HG03108 (cell line): Measurements from ENCODE around the gene ZDHHC11.

Experiments
- ATAC-seq: cut with Tn5 transposase; IDR thresholded peaks from one replicate; pipeline ENCODE4 v1.9.1; 2021; ENCODE audit warnings: moderate library complexity; ENCODE audit not compliant: unreplicated experiment

The ZDHHC11 gene

DNA sequence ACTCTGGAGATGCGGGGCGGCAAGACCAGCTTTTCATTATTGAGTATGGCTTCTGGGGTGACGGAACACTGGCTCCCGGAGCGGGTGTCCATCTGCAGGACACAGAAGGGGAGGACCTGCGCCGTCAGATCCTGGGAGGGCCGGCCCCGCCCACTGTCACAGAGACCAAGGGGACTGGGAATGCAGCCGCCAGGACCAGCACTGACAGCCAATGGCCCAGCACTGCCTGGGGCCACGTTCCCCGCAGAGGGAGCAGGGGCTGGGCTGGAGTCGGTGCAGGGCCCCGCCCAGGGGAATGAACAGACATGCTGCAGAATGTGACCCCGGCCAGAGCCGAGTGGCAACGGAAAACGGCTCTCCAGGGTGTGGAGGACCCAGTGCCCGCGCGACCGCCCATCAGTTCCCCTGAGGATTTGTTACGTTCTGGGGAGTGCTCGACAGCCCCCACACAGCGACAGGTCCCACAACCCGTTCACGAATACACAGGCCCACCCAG is at the start of gene ZDHHC11:
TSS of gene ZDHHC11 (minus strand) at position 476 of the 496 bp plus-strand sequence. CDS start at position 92, 384 bp downstream.
- no peak for ATAC-seq

- ATAC-seq, result no peak
These were observed 42.9 kb upstream of the ZDHHC11 start for GRCh38 chr5:893711-894110.

- ATAC-seq, result peak; percentile 2
These were observed 42.3 kb upstream of the ZDHHC11 start for GRCh38 chr5:893137-893506.

GRCh38 chr5:892394-893136 is 41.8 kb upstream of the ZDHHC11 start, which contains the start of the genes BRD9 and TRIP13:
Gene BRD9, minus strand, starts transcription at chr5:892801. Its CDS starts 144 bp downstream, at chr5:892657.
Gene TRIP13, plus strand, starts transcription at chr5:892884. Its CDS starts 115 bp downstream, at chr5:892999.
- peak; percentile 95 for ATAC-seq

DNA sequence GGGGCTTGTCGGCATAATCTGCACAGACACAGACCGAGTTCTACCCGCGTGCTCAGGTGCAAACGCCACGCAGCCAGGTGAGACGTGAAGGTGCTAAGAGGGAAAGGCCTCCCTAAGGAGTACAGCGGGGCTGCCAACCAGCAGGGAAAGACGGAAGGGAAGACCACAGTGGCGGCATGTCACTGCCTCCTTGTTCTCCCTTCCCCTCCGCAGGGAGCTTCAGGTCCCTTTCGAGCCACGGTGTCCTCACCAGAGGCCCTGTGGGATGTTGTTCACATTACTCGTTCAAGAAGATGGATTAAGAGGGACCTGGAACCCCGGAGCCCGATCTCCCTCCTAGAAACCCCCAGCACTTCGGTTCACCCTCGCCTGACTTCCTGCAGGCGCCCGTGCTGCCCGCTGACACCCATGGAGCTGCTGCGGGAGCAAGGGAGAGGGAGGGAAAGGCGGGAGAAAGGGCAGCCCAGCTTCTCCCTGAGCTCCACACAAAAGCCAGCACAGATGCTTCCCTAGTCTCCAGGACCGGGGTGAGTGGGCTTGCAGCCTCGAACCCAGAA is 41.1 kb upstream of the ZDHHC11 start:
- no peak for ATAC-seq

DNA sequence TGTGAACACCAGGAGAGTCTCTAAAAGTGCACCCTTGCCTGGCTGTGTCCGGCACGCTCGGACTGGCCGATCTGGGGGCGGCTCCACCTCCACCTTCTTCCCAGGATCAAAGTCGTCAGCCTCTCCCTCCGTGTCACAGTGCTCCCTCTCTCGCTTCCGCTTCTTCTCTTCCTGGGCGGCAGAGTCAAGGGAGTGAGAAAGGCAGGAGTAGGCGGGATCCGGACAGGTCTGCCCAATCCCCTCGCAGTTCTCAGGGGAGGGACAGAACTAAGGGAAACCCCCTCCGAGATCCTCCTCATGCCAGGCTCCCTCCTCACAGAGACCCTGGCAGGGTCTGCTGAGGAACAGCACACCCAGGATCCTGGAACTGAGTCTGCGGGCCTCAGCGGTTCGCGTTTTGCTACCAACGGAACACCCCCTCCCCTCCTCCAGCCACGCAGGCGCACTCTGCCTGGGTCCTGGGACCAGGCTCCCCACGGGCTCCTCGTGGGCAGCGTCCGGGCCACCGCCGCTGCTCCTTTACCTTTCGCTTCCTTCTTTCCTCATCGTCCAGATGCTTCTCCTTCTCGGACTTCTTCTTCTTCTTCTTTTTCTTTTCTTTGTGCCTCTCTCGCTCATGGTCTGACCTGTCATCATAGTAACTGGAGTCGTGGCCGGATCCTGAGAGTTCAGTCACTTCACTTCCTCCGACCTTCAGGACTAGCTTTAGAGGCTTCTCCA is 40.5 kb upstream of the ZDHHC11 start:
- ATAC-seq, result no peak

GRCh38 chr5:889075-889710 is 38.4 kb upstream of the ZDHHC11 start:
- no peak for ATAC-seq

DNA sequence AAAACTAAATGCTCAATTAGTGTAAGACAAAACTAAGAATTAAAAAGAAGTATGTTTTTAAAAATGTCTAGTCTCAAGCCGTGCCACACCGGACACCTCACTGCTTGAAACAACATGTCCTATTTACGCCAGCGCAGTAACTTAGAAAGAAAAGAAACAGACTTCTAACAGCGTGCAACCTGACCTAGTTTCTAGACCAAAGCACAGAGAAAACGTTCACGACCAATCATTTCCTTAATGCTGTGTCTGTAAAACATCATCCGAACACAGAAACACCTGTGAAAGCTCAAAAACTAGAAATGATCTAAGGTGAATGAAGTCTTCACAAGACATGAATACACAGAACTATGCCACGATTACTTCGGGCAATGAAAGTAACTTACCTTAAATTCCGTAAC is 37.9 kb upstream of the ZDHHC11 start:
- ATAC-seq, result no peak

GRCh38 chr5:887947-888637 is 37.3 kb upstream of the ZDHHC11 start:
- no peak for ATAC-seq

DNA sequence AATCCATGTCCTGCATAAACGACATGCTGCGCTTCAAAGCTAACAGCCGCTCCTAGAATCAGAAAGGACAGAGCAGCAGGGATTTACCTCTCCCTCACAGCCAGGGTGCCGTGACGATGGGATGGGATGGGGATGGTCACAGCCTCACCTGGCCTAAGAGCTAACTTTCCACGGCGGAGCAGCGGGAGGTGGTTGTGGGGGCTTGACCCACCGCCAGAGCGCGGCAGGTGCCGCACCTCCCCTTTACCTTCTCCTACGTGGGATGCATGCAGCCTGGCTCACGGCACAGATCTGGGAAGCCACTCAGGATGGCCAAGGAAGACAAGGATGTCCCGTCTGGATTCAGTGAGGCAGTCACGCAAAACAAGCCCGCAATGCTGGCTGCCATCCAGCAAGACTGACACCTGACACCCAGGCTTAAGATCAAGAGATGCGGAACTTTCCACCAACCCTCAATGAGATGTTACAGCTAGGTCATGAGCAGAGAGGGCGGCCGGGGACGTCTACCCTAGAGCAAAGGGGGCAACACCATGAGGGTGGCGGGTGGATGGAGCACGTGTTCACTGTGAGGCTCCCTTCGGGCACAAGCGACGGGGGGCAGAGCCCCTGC is 36.0 kb upstream of the ZDHHC11 start:
- no peak for ATAC-seq

- ATAC-seq, result no peak
These were observed 35.2 kb upstream of the ZDHHC11 start for GRCh38 chr5:886036-886435.

GRCh38 chr5:885529-885928 is 34.7 kb upstream of the ZDHHC11 start:
- no peak for ATAC-seq

DNA sequence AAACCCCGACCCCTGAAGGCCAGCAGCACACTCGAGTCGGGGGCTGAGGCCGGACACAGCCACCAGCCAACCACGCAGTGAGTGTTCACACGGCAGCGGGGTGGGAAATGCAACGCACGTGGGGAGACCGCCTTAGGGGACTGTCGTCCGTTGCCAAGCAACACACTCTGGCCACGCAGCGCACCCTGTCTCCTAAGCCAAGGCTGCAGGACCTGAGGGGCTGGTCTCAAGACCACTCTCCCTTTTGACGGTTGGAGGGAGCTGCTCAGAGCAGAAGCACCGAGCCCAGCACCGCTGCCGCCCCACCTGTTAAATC is 34.3 kb upstream of the ZDHHC11 start:
- no peak for ATAC-seq

DNA sequence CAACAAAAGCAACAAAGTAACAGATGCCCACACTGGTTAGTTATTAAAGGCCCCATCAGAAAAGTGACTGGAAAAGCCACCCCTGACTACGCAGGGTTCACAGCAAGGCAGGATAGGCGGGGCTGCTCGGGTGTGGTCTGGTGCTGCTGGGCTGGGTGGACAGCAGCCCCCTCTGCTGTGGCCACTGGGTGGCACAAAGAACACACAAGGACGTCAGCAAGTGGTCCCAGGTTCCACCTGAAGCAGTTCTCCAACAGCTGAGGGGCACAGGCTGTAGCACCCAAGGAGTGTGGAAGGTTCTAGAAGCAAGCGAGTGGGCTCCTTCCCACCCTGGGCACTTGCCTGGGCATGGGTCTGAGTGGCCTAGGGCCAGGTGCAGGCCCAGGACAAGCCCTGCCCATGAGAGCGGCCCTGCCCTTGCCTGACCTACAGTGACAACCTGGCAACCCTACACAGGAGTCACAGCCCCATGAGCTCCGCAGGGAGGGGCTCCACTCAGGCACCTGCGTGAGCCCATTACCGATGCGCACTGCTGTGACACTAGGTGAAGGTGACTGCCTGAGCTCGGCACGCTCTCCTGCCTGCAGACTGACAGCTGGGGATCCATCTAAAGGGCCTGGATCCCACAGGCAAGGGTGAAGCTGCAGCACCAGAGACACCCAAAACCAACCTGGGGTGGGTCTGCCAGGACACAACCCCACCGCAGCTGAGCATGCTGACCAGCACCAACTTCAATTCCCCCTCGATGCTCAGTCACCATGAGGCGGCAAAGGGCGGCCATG is 33.8 kb upstream of the ZDHHC11 start:
- ATAC-seq, result no peak

GRCh38 chr5:883475-884181 is 32.8 kb upstream of the ZDHHC11 start:
- ATAC-seq, result no peak

GRCh38 chr5:882253-883183 is 31.7 kb upstream of the ZDHHC11 start:
- no peak for ATAC-seq

DNA sequence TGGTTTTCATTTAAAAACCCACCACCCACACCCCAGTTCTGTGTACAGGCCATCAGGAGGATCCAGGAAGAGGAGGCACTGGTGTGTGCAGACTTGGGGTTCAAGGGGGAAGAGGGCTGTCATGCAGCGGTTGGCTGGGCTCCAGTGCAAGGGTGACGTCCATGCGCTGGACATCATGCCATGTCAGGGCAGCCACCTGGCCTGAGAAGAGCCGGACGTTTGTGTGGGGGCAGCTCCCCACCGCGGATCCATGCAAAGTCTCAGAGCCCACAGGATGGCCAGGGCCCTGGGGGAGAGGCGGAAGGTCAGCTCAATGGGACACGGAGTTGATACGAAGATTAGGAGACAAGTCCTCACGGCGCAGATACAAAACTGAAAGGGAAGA is 30.8 kb upstream of the ZDHHC11 start:
- ATAC-seq, result no peak
